ENCODE data around the gene ESPN. TPM values are rescaled to one million over a fixed set of nuclear protein-coding genes. Genes with fewer than 3 reads are reported as not detected.

Gene ESPN
- total and polyA plus RNA-seq, 2 of the 4 experiments (the other 2 are of a cell fraction) = under 0.01 to 0.02 TPM

DNA sequence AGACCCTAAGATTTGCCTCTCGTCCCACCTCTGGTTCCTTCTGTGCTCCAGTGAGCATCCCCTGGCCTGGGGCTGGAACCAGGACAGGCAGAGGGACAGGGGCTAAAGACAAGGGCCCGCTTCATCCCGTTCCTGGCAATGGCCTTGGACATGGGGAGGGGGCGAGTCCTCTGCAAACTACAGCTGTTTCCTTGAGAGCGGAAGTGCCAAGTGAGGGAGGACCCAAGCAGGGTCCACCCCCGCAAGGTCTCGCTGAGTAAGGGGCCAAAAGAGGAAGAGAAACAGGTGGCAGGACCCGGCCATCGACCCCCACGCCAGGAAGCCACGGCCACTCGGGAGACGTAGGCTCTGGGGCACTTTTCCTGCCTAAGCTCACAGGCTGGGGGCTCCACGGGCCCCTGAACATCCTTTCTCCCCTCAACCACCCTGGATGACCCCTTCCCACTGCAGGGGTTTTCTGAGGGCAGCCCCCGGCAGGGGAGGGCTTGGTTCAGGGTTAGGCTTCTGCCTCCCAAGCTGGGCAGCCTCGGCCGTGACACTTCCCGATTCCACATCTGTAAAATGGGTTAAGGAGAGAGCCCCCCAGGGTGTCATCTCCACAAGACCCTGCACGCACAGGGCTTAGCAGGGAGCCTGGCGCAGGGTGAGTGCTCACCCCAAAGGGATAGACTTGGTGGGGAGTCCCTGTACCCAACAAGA, 84.8 kb downstream of the ESPN start:
- no TSS peak for BruUV-seq (replicated peaks)
- H3K9me1 ChIP-seq (ENCODE audit: insufficient read depth, low read length) = no peaks in the 10 kb centered on the region
- H3K27me3 ChIP-seq (ENCODE audit: control insufficient read depth, insufficient read depth, low read length) = peaks cover 4% of the 10 kb centered on the region; the same call in 1 of the 2 replicates
- no peak overlapping the region for H3K4ac ChIP-seq (ENCODE audit: low read depth, low read length)
- no peak overlapping the region for H2BK120ac ChIP-seq (ENCODE audit: low read depth, low read length)
- H3K9me3 ChIP-seq (ENCODE audit: control insufficient read depth, insufficient read depth, low read length) = no peaks in the 10 kb centered on the region
- no peak overlapping the region for H2AK5ac ChIP-seq (ENCODE audit: low read depth, low read length)
- intact Hi-C loops (cut with micrococcal nuclease) = no loop called here
- H2BK20ac ChIP-seq (ENCODE audit: low read depth, low read length) = no peak overlapping the region
- H2BK5ac ChIP-seq (ENCODE audit: low read depth, low read length, poor library complexity, severe bottlenecking) = no peak overlapping the region
- H4K91ac ChIP-seq (ENCODE audit: insufficient read depth, low read depth, low read length) = no peak overlapping the region
- ChIA-PET POLR2A (ENCODE audit: unreplicated experiment) (no interaction called here), CTCF (no interaction called here)
- dilution Hi-C loops (cut with HindIII; ENCODE audit: low sequenced_read_pairs, unreplicated experiment) = no loop called here
- ATAC-seq (ENCODE audit: low read depth) = no peak
- H4K20me1 ChIP-seq (ENCODE audit: insufficient read depth, low read length) = no peaks in the 10 kb centered on the region
- no peak overlapping the region for H3K4me3 ChIP-seq (ENCODE audit: insufficient read depth, low read depth, low read length)
- no peak overlapping the region for H4K5ac ChIP-seq (ENCODE audit: low read depth, low read length)
- no peak for DNase-seq
- no peak overlapping the region for H3K14ac ChIP-seq (replicated peaks; ENCODE audit: low read depth, low read length)
- no peak overlapping the region for H3K9ac ChIP-seq (ENCODE audit: low read depth, low read length)
- H3K4me1 ChIP-seq (ENCODE audit: control insufficient read depth, insufficient read depth, low read length) = no peaks in the 10 kb centered on the region
- WGBS, 2 experiments (ENCODE audit: extremely low coverage in 2 of 2, insufficient read length in 1 of 2) = 87% methylated on average over 6 of the region's 20 CpGs; no CpG with 5 or more reads in 1 of the 2 experiments
- no peak overlapping the region for H2AK9ac ChIP-seq (replicated peaks; ENCODE audit: low read depth, low read length, poor library complexity)
- in situ Hi-C loops (cut with MboI; ENCODE audit: low sequenced_read_pairs) = no loop called here
- H3K18ac ChIP-seq (ENCODE audit: low read depth, low read length) = no peak overlapping the region
- H3K56ac ChIP-seq (ENCODE audit: extremely low read depth, insufficient read depth, low read length) = no peak overlapping the region
- no peaks in the 10 kb centered on the region for H3K36me3 ChIP-seq (ENCODE audit: control insufficient read depth, insufficient read depth, low read length)
- H2AFZ ChIP-seq (replicated peaks; ENCODE audit: low read length, poor library complexity) = no peak overlapping the region
- no peak overlapping the region for H3K27ac ChIP-seq (ENCODE audit: insufficient read depth, low read length)
- no peak overlapping the region for H3K23ac ChIP-seq (ENCODE audit: low read depth, low read length)
- H3K79me1 ChIP-seq (ENCODE audit: low read depth in 1 of 2, low read length in 2 of 2) = no peaks in the 10 kb centered on the region
- no peak overlapping the region for H3K4me2 ChIP-seq (ENCODE audit: low read depth, low read length)
- no peak overlapping the region for H4K8ac ChIP-seq (ENCODE audit: low read depth in 2 of 2, low read length in 2 of 2)
- no peak overlapping the region for H2BK15ac ChIP-seq (ENCODE audit: low read depth, low read length)
- TF ChIP-seq SMC3 (IDR thresholded peaks at IDR 0.05; ENCODE audit: low read depth, low read length) = no peak
- TF ChIP-seq, protein P1, sequence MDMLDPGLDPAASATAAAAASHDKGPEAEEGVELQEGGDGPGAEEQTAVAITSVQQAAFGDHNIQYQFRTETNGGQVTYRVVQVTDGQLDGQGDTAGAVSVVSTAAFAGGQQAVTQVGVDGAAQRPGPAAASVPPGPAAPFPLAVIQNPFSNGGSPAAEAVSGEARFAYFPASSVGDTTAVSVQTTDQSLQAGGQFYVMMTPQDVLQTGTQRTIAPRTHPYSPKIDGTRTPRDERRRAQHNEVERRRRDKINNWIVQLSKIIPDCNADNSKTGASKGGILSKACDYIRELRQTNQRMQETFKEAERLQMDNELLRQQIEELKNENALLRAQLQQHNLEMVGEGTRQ (IDR thresholded peaks at IDR 0.05; ENCODE audit: low read depth, low read length) = no peak
- TF ChIP-seq CHD1 (IDR thresholded peaks at IDR 0.05; ENCODE audit: low read depth, low read length) = no peak
- no peak for TF ChIP-seq NFE2L2 (IDR thresholded peaks at IDR 0.05; ENCODE audit: low read depth, low read length)
- TF ChIP-seq, protein P2, sequence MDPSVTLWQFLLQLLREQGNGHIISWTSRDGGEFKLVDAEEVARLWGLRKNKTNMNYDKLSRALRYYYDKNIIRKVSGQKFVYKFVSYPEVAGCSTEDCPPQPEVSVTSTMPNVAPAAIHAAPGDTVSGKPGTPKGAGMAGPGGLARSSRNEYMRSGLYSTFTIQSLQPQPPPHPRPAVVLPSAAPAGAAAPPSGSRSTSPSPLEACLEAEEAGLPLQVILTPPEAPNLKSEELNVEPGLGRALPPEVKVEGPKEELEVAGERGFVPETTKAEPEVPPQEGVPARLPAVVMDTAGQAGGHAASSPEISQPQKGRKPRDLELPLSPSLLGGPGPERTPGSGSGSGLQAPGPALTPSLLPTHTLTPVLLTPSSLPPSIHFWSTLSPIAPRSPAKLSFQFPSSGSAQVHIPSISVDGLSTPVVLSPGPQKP (IDR thresholded peaks at IDR 0.05; ENCODE audit: borderline replicate concordance, low read depth, low read length) = no peak
- no peak for TF ChIP-seq MXI1 (IDR thresholded peaks at IDR 0.05; ENCODE audit: borderline replicate concordance, low read depth, low read length)
- no peak for TF ChIP-seq BHLHE40 (IDR thresholded peaks at IDR 0.05; ENCODE audit: low read depth, low read length)
- TF ChIP-seq CEBPB (IDR thresholded peaks at IDR 0.05; ENCODE audit: low read depth, low read length) = no peak
- TF ChIP-seq, protein P3, sequence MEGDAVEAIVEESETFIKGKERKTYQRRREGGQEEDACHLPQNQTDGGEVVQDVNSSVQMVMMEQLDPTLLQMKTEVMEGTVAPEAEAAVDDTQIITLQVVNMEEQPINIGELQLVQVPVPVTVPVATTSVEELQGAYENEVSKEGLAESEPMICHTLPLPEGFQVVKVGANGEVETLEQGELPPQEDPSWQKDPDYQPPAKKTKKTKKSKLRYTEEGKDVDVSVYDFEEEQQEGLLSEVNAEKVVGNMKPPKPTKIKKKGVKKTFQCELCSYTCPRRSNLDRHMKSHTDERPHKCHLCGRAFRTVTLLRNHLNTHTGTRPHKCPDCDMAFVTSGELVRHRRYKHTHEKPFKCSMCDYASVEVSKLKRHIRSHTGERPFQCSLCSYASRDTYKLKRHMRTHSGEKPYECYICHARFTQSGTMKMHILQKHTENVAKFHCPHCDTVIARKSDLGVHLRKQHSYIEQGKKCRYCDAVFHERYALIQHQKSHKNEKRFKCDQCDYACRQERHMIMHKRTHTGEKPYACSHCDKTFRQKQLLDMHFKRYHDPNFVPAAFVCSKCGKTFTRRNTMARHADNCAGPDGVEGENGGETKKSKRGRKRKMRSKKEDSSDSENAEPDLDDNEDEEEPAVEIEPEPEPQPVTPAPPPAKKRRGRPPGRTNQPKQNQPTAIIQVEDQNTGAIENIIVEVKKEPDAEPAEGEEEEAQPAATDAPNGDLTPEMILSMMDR (conservative IDR thresholded peaks at IDR 0.05; ENCODE audit: low read depth, low read length) = no peak
- TF ChIP-seq MAZ (IDR thresholded peaks at IDR 0.05; ENCODE audit: borderline replicate concordance, low read depth, low read length) = no peak
- TF ChIP-seq RCOR1 (IDR thresholded peaks at IDR 0.05; ENCODE audit: insufficient replicate concordance, low read length) = no peak
- no peak for TF ChIP-seq POLR2A (IDR thresholded peaks at IDR 0.05; ENCODE audit: low read depth, low read length)
